ENCODE results near the gene ZSWIM4. TPM values are rescaled to one million over a fixed set of nuclear protein-coding genes. Genes with fewer than 3 reads are reported as not detected.
A peak's percentile ranks its signal among the peaks of the same experiment; 100 is the strongest.

ZSWIM4 gene
- total and polyA plus RNA-seq, 2 of the 13 experiments (the other 11 are each of a cell fraction or from before 2014, with no cell fraction given), result 0.33 to 0.86 TPM

GRCh38 chr19:13784731-13785452 lies 10.4 kb upstream of the ZSWIM4 start (continued):
- TF ChIP-seq PATZ1 (CRISPR knock-in tag; IDR thresholded peaks at IDR 0.05) (peak; percentile 26; the same call in 1 of the 2 replicates), BORCS8-MEF2B (CRISPR knock-in tag; IDR thresholded peaks at IDR 0.05) (no peak), ZNF367 (CRISPR knock-in tag; IDR thresholded peaks at IDR 0.05; ENCODE audit: borderline replicate concordance) (no peak), IKZF4 (CRISPR knock-in tag; IDR thresholded peaks at IDR 0.05; ENCODE audit: borderline replicate concordance, low read depth, not compliant biosample characterization) (no peak), ZNF335 (CRISPR knock-in tag; IDR thresholded peaks at IDR 0.05) (no peak), FOSL2 (CRISPR knock-in tag; IDR thresholded peaks at IDR 0.05) (0 out of 2 replicates have a peak, but pooled peaks have one; percentile 13), ZXDC (CRISPR knock-in tag; IDR thresholded peaks at IDR 0.05) (no peak), ZEB1 (IDR thresholded peaks at IDR 0.05; ENCODE audit: insufficient replicate concordance, low read depth) (no peak), CSRNP1 (CRISPR knock-in tag; IDR thresholded peaks at IDR 0.05) (no peak), ZNF329 (CRISPR knock-in tag; IDR thresholded peaks at IDR 0.05; ENCODE audit: low read depth) (no peak), SRSF9 (IDR thresholded peaks at IDR 0.05; ENCODE audit: borderline replicate concordance, insufficient read depth, low read depth, low read length, poor library complexity, severe bottlenecking) (no peak), MTERF4 (CRISPR knock-in tag; IDR thresholded peaks at IDR 0.05) (0 out of 2 replicates have a peak, but pooled peaks have one; percentile 51), ZBTB10 (CRISPR knock-in tag; IDR thresholded peaks at IDR 0.05; ENCODE audit: borderline replicate concordance) (no peak), TEAD3 (CRISPR knock-in tag; optimal IDR thresholded peaks at IDR 0.05; ENCODE audit: borderline replicate concordance) (peak; percentile 7), THAP11 (CRISPR knock-in tag; IDR thresholded peaks at IDR 0.05) (0 out of 2 replicates have a peak, but pooled peaks have one; percentile 15)
